ENCODE data around the gene EMILIN3.

EMILIN3 gene, protein sequence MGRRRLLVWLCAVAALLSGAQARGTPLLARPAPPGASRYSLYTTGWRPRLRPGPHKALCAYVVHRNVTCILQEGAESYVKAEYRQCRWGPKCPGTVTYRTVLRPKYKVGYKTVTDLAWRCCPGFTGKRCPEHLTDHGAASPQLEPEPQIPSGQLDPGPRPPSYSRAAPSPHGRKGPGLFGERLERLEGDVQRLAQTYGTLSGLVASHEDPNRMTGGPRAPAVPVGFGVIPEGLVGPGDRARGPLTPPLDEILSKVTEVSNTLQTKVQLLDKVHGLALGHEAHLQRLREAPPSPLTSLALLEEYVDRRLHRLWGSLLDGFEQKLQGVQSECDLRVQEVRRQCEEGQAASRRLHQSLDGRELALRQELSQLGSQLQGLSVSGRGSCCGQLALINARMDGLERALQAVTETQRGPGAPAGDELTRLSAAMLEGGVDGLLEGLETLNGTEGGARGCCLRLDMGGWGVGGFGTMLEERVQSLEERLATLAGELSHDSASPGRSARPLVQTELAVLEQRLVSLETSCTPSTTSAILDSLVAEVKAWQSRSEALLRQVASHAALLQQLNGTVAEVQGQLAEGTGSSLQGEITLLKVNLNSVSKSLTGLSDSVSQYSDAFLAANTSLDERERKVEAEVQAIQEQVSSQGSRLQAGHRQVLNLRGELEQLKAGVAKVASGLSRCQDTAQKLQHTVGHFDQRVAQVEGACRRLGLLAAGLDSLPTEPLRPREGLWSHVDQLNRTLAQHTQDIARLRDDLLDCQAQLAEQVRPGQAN

DNA sequence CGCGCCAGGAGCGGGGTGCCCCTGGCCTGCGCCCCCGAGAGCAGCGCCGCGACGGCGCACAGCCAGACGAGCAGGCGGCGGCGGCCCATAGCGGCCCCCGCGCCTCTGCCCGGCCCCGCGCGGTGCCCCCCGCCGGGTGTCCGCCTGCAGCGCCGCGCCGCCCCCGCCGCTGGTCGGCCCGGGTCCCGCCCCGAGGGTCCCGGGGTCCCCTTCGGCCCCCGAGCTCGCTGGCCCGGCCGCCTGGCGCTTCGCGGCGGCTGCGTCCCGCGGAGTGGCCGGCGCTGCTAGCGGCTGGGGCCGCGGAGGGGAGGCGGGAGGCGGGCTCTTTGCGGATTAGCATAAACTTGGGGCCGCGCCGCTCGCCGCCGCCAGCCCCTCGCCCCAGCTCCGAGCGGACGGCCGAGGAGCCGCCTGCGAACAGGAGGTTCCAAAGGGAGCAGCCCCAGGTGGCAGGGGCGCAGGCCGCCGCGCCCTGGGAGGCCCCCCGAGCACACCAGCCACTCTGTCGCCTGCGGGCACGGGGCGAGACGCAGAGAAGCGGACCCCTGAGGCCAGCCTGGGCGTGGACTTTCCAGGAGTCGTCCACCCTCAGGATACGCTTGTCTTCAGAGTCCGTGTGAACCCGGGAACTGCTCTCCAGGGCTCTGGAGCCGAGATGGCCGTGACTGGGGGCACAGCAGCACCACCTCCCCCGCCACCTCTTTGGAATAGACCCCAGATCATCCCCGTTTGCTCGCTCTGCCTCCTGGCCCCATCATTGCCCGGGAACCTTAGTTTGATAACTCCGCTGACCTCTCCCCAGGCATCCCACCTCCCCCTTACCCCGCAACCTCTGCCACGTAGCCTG, at the start of gene EMILIN3:
EMILIN3 (minus strand) TSS at position 273 of the 847 bp plus-strand sequence; CDS start at position 89, 184 bp downstream.
- peak; percentile 2 for DNase-seq

DNA sequence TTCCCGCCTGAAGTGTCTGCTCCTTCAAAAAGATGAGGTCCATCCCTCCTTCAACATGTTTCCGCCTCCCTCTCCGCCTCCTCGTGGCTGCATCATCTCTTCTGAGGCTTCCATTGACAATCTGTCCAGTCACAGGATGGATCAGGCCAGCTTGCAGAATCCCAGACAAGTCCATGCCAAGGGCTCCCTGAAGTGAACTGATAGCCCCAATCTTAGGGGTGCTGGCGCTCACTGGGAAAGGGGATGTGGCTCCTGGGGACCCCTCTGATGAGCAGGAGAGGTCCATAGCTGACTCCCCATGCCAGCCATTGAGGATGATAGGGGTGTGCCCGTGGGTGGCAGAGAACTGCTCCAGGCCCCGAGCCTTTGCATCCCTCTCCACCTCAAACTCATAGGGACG, 48.6 kb upstream of the EMILIN3 start:
- DNase-seq: no peak

DNA sequence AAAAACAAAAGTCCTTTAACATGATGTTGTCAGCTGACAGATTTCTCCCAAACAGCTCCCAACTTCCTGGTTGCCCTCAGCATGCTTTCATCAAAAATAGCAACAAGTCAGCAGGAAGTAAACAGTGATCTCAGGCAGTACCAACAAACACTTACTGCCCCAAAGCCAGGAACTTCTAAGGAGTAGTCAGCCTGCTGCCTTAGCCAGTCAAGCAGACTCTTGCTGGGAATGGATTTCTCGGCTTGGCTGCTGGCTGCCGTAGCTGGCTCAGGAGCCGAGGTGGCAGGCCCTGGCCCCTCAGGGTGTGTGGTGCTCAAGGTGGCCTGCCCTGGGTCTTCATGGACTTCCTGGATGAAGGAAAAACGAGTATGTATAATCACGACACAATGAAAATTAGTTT, 46.6 kb upstream of the EMILIN3 start:
- no peak for DNase-seq

DNA sequence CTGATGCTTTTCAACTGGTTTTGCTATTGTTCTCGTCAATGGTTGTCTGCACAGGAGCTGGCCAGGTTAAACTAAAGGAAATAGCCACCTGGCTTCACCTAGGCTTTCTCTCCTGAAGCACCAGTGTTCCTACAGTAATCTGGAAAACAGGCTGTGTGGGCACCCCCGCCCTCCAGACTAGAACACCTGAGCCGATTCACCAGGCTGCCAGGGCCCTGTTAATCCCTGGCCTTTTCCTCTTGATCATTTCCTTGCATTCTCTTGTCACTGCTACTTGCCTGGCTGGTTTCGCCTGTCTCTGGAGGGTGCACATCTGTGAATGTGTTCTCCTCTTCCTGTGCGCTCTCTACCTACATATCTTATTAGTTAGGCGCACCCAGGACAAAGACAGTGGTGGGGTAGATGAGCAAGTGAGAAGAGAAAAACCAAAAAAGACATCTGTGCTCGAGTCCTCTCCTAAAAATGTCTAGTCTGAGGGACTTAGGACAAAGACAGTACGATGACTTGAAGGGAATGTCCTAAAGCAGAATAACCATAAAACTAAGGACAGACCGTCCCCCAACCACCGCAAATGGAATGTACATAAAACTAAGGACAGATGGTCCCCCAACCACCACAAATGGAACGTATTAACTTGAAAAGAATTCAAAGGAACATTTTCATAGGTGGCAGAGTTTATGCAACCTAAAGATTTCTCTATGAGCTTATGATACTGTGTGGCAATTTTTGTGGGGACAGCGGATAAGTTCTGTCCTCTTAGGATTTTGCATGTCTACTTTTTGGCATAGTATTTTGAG, 45.9 kb upstream of the EMILIN3 start:
- DNase-seq: no peak

DNA sequence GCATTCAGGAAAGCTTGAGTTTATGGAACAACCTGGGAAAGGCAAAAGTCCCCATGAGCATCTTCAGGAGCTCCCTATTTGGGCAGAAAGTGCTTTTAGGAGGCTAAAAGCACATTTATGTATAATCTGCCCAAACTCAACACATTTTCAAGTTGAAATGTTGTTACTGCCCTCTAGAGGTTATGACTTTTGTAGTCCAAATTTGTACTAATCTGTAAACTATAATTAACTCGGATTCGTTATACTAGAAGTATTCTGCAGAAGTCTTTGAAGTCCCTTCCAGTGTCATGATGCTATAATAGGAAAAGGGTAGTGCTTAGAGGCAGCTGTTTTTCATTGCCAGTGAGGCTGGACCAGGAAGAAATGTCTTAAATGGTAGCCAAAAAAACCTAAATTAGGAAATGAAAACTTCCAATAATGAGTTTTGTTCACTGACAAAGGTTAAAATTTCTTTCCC, 44.8 kb upstream of the EMILIN3 start:
- DNase-seq: no peak

DNA sequence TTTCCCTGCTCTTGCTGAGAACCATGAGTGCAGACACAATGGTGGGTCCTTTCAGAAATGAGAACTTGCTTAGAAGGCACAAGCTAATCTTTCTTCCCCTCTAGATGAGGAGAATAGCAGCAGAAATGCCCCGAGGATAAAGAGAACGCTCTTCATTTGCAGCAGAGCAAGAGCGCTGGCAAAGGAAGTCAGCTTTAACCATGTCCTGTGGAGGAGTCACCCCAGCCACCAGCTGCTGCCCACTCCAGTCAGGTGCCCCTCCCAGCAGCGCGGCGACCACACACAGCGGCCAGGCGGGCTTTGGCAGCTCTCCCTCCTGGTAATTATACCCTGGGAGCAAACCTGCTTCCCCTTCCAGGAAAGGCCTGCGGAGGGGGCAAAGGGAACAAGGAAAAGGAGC, 42.4 kb upstream of the EMILIN3 start:
- no peak for DNase-seq

DNA sequence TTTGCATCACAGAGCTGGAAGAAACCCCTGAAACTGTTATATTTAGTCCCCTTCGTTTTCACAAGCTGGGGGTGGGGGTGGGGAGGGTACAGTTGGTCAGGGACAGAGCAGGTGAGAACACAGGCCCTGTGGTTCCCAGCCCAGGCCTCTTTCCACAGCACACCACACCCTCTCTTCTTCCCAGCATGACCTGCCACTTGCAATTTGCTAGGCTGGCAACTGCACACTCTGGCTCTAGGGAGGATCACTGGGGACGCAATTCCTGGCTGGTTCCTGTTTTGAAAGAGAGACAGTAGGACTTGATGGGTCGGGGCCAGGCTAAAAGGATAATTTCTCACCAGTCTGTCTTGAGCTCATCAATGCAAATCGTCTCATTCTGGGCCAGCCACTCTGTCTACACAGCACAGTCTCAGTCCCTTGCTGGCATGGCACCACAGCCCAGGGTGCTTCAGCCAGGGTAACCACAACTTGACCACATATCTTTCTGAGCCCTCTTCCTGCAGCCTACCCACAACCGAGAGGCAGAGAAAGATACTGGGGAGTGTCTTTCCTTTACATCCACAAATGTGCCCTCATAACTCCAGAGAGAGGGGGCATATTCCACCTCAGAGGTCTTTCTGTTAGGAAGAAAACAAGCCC, 41.7 kb upstream of the EMILIN3 start:
- no peak for DNase-seq

DNA sequence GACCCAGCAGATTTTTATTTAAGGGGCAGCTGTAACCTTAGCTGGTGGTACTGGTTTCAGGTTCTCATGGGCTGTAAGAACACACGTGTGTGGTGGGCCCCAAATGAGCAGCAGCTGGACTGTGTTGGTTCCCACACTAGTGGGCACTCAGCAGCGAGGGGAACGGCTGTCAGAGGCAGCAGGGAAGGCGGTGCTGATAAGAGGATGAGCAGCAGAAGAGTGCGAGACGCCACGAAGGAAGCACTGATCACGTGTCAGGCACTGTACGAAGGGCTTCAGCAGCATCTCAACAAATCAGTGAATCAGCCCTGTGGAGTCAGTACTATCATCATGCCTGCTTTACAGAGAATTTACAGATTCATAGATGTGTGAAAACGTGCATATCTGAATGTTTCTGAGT, 41.0 kb upstream of the EMILIN3 start:
- no peak for DNase-seq

DNA sequence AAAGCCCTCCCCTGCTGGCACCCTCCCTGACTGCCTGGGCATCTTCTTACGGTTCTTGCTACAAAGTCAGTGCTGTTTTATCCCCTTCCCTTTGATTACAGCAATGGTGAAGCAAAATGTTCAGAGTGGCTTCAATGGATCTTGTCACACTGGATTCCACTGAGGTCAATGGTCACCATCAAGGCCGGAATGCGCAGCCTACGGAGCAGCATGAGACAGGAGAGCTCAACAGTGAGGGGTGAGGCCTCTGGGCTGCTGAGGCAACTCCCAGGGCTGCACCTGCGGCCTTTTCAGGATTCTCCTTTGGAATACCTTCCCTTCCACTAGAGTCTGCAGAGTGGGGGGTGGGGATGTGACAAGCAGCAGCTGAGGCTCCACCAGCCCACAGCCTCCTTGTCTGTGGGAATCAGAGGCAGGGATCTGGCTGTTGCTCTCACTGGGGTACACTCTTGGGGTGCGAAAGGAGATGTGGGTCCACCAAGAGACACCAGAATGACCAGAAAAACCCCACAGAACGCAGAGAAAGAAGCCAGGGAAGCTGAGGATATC, 40.4 kb upstream of the EMILIN3 start:
- no peak for DNase-seq

DNA sequence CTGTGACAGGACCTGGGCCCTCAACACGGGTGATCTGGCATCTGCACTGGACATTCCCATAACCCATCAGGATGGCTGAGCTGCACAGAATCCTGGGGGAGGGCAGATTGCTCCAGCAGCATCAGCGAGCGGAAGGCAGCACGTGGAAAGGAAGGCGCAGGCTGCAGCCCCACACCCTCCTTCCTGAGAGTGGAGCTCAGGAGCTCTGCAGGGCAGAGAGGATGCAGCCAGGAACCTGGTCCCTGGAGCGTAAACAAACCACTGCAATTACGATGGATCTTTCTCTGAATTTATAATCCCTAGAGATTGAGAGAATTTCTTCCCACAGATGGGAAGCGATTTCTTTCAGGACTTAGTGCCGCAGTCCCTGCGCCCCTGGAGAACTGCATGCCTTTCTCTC, 39.7 kb upstream of the EMILIN3 start:
- no peak for DNase-seq

DNA sequence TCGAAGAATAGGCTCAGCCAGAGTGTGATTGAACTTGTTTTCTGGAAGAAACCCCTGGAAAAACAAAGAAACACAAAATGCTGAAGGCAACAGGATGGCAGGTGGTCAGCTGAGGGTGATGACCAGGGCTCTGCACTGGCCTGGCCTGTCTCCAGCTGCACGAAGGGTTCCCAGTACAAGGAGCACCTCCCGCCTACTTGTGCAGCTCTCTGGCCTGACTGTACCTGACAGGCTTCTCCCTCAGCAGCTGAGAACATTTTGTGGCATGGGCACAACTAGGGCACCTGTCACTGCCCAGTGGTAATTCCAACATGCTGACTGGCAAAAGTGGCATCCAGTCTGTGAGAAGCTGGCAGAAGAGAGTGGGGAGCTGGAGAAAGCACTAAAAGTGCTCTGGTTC, 38.8 kb upstream of the EMILIN3 start:
- no peak for DNase-seq

DNA sequence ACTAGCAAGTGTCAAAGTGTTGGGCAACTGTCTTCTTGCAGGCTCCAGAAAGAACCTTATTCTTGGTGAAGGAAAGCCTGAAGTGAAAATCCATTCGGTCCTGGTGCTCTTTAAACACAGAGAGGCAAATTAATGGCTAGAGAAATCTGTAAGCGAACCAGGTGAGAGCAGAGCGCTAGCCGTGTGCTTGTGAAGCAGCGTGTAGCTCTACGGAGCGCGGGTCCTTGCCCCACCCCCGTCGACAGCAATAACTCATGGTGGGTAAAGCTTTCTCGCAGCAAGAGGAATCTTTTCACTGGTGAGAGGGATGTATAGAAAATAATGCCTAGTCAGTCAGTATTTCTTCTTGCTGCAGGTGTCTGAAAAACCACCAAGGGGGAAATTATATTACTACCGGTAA, 37.0 kb upstream of the EMILIN3 start:
- DNase-seq: no peak

DNA sequence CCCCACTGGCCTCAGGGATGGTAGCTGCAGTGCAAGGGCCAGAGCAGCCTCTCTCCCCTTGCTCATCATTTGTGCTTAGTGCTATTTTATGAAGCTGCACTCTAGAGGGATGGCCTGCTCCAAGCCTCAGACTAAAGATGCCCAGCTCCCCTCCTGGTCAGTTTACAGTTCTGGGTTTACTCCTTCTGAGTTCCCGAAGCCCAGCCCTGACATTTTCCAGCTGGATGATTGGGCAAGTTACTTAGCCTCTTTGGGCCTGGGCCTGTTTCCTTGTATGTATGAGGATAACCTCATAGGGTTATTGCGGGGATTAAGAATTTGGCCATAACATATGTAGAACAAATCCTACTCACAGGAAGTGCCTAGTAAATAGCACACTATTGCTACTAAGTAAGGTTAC, 31.8 kb upstream of the EMILIN3 start:
- no peak for DNase-seq

DNA sequence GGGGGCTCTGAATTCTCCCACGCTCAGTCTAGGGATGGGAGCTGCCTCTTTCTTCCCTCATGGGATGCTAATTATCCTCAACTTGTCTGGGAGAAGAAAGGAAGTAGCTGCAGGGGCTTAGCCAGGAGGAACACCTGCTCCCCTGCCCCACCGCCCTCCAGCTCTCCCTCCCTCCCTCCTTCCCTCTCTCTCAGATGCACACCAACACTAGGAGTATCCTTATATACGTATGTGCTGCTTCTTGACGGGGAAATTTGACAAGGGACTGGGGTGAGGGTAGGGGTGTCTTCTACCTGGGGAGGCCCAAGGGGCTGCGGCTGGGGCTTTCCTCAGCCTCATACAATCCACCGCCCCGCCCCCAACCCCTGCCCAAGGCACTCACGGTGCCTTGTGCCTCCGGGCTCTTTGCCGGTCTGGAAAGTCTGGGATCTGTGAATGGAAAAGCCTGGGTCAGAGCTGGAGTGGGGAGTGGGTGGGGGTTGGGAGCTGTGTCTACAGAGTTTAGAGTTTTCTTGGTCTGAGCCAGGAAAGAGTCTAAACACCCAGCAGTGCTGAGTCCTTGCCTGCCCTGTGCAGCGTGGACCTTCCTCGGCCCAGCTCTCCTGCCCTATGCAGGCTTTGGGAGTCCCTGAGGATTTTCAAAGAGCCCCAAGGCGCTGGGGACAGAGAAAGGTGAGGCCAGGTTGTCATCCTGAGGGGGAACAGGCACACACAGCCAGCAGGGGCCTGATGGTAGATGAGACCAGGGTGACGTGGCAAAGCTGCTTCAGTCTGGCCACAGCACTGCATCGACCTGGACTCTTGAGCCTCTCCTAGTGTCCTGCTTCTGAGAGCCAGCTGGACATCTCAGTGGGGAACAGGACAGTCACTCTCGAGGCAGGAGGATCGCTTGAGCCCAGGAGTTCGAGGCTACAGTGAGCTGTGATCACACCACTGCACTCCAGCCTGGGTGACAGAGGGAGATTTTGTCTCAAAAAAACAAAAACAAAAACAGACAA, 29.3 kb upstream of the EMILIN3 start:
- no peak for DNase-seq

DNA sequence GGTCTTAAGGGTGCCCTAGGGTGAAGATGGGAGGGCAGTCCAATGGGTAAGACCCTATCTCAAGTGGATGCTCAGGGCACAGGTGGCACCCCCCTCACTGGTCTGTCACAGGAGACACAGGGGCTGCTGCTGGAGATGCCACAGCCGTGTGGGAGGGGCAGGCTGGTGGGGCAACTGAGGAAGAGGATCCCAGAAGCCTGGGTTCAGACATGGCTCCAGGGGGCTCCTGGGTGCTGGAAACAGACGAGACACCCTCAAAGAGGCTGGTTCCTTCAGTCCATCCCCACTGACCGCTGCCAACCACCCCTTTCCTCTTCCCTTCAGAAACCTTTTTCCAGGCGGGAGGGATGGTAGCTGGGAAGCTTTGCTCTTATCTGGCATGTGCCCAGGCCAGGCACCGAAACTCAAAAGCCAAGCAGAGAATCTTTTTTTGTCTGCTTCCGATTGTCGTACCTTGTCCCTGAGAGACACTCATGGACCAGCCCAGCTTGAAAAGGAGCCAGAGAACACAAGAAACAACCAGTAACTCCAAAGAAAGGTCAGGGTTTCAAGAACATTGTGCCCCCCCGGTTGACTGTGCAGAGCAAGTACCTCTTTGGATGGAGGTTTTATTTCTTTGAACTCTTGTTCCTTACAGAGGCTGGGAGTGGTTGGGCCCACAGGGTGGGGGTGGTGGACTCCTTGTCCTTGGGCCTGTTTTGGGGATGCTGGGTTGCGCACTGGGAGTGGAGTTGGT, 28.5 kb upstream of the EMILIN3 start:
- DNase-seq: no peak

DNA sequence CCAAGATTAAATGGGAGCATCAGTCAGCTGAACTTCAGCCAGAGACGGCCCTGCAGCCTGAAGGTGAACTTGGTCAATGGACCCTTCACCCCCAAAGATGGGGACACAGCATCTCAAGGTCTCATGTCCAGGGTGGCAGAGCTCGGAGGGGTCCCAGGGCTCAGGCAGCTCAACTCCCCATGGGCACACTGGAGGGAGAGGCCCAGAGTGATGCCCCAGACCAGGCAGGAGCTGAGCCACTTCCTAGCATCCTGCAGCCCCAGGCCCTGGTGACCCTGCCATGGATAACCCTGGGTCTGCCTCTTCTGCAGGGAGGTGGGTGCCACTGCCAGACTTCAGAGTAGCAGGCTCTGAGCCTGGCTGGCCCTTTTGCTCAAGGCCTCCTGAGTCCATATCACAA, 27.5 kb upstream of the EMILIN3 start:
- DNase-seq: no peak

DNA sequence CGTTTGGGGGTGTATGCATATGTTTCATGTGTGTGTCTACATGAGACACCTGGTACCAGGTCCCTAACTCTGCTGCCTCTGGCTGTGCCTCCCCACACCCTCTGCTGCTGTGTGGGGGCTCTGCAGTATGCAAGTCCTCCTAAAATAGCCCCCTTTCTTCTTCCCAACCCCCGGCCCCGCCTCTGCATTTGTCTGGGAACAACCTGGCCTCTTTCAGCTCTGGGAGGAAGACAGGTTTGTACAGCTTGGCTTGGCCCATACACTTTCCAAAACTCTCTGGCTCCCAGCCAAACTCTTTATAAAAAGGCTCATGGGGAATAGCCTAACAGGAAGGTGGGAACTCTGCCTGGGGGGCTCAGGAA, 27.1 kb upstream of the EMILIN3 start:
- DNase-seq: no peak

DNA sequence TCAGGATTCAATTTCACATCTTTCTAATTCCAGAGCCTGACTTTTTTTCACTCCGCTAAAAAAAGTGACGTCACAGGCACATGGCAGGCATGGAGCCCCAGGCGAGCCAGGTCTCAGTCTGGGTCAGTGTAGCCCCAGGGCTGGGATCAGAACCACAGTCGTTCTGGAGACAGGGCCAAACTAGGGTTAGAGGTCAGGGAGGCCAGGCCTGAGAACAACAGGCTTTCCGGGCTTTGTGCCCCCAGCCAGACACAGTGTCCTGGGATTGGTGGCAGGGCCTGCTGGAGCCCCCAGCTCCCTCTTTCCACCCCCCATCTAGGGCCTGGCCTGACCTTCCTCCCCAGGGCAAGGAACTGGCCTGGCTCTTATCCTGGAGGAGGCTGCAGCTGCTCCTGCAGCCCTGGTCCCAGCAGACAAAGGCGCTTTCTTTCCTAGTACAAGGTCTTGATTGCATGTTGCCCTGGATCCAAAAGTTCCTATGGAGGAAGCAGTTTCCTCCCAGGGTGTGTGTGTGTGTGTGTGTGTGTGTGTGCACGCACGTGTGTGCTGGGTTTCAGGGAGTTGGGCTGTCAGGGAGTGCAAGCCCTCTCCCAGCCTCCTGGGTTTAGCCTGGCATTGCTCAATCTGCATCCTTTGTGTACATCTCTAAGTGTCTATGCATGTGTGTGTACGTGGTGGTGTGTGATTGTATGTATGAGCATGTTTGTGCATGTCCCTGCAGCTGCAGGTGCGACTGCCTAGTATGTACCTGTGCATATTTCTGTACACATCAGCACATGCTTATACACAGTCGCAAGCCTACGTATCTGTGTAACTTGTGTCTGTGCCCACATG, 26.5 kb upstream of the EMILIN3 start:
- no peak for DNase-seq

DNA sequence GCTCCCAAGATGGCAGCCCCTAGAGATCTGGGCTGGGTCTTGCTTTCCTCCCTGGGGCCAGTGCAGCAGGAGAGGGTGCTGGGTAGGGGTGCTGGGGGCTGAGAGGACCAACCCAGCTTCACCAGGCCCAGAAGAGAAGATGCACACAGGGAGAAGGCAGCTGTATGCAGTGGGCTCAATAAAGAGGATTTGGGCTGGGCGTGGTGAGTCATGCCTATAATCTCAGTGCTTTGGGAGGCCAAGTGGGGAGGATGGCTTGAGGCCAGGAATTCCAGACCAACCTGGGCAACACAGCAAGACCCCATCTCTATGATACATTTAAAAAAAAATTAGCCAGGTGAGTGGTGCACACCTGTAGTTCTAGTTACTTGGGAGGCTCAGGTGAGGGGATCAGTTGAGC, 25.7 kb upstream of the EMILIN3 start:
- no peak for DNase-seq

Data from NCI-H1436 (cell line).